ENCODE results near the gene ENTHD1. TPM values are rescaled to one million over a fixed set of nuclear protein-coding genes. Genes with fewer than 3 reads are reported as not detected.

ENTHD1 gene
- total and polyA plus RNA-seq, 10 of the 15 experiments (the other 5 are each of a cell fraction or from before 2014, with no cell fraction given) = 0.09 to 0.52 (median 0.21) TPM; not detected in 1

DNA sequence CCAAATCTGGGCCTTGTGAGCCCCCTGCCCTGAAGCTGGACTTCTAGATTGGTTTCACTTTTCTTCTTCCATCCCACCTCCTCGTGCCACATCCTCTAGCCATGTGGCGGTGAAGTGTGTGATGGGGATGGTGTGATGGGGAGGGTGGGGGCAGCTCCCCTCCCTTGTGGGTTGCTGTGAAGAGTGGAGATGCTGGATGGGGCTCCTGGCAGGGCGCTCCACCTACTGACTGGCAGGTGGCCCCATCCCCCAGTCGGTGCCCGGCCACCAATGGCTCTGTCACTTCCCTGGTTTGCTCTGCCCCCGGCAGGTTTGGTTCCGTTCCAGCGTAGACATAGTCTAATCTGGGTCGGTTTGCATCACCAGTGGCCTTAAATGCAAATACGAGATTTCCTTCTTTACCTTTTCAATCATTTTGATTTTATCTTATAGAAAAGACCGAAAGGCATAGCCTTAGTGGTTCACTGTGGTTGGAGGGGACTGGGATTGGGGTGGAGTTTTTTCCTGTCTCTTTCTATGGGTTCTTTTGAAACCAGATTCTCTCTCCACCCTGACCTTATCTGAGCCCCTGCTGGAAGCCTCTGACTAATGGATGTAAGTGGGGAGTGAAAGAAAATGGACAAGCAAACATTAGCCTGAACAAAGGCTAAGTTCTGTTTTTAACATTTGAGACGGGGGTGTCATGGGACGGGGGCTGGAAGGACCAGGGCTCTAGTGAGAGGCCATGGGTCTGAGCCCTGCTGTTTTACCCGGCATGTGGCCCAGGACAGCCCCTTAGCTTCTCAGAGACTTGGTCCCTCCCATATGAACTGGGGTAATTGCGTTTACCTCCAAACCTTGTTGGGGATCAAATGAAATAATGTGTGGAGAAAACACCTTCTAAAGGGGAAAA, 173.8 kb downstream of the ENTHD1 start:
- in situ Hi-C loops (cut with MboI) = no loop called here
- no peak overlapping the region for H3K9ac ChIP-seq (ENCODE audit: control insufficient read depth, insufficient read depth, low read length)
- no peak overlapping the region for H2AFZ ChIP-seq (ENCODE audit: control insufficient read depth, low read depth, low read length)
- H3K9me3 ChIP-seq (replicated peaks; ENCODE audit: control insufficient read depth, insufficient read depth, low read length) = peaks cover 4% of the 10 kb centered on the region; the same call in 1 of the 3 replicates
- no peak overlapping the region for H3K4me3 ChIP-seq
- CTCF ChIA-PET = no interaction called here
- intact Hi-C loops (cut with micrococcal nuclease; ENCODE audit: unreplicated experiment) = no loop called here
- H3K36me3 ChIP-seq (ENCODE audit: control insufficient read depth in 2 of 2, insufficient read depth in 2 of 2, low read length in 1 of 2) = no peaks in the 10 kb centered on the region
- no TSS peak for BruUV-seq (replicated peaks)
- no peak overlapping the region for H3K27ac ChIP-seq (ENCODE audit: control insufficient read depth, insufficient read depth)
- H3K27me3 ChIP-seq (replicated peaks in 1 of 2; ENCODE audit: control insufficient read depth in 2 of 2, insufficient read depth in 2 of 2, low read length in 1 of 2) = no peaks in the 10 kb centered on the region
- ATAC-seq (no peak), FAIRE-seq (no peak), DNase-seq (ENCODE audit: low read depth, low spot score) (no peak)
- WGBS (ENCODE audit: insufficient coverage, insufficient replicate concordance, low lambda C conversion rate, missing lambda C conversion rate) = 38% methylated on average over 15 of the region's 15 CpGs
- H3K79me2 ChIP-seq (ENCODE audit: control insufficient read depth, insufficient read depth, low read length) = no peaks in the 10 kb centered on the region
- POLR2A ChIA-PET = no interaction called here
- H4K20me1 ChIP-seq (ENCODE audit: control insufficient read depth, insufficient read depth) = no peaks in the 10 kb centered on the region
- no peaks in the 10 kb centered on the region for H3K4me1 ChIP-seq (ENCODE audit: control insufficient read depth, insufficient read depth, low read length)
- SMC1A ChIA-PET (ENCODE audit: uncharacterized antibody, unreplicated experiment) = no interaction called here
- RAD21 ChIA-PET (ENCODE audit: unreplicated experiment) = no interaction called here
- no peak overlapping the region for H3K4me2 ChIP-seq (ENCODE audit: control insufficient read depth, insufficient read depth)
- no peak for TF ChIP-seq PAX5 (IDR thresholded peaks at IDR 0.05; ENCODE audit: borderline replicate concordance, low read depth, low read length)
- TF ChIP-seq, protein P1, sequence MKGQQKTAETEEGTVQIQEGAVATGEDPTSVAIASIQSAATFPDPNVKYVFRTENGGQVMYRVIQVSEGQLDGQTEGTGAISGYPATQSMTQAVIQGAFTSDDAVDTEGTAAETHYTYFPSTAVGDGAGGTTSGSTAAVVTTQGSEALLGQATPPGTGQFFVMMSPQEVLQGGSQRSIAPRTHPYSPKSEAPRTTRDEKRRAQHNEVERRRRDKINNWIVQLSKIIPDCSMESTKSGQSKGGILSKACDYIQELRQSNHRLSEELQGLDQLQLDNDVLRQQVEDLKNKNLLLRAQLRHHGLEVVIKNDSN (IDR thresholded peaks at IDR 0.05; ENCODE audit: borderline replicate concordance, extremely low read length, insufficient read depth, low read depth, low read length) = no peak
- TF ChIP-seq, protein P2, sequence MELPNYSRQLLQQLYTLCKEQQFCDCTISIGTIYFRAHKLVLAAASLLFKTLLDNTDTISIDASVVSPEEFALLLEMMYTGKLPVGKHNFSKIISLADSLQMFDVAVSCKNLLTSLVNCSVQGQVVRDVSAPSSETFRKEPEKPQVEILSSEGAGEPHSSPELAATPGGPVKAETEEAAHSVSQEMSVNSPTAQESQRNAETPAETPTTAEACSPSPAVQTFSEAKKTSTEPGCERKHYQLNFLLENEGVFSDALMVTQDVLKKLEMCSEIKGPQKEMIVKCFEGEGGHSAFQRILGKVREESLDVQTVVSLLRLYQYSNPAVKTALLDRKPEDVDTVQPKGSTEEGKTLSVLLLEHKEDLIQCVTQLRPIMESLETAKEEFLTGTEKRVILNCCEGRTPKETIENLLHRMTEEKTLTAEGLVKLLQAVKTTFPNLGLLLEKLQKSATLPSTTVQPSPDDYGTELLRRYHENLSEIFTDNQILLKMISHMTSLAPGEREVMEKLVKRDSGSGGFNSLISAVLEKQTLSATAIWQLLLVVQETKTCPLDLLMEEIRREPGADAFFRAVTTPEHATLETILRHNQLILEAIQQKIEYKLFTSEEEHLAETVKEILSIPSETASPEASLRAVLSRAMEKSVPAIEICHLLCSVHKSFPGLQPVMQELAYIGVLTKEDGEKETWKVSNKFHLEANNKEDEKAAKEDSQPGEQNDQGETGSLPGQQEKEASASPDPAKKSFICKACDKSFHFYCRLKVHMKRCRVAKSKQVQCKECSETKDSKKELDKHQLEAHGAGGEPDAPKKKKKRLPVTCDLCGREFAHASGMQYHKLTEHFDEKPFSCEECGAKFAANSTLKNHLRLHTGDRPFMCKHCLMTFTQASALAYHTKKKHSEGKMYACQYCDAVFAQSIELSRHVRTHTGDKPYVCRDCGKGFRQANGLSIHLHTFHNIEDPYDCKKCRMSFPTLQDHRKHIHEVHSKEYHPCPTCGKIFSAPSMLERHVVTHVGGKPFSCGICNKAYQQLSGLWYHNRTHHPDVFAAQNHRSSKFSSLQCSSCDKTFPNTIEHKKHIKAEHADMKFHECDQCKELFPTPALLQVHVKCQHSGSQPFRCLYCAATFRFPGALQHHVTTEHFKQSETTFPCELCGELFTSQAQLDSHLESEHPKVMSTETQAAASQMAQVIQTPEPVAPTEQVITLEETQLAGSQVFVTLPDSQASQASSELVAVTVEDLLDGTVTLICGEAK (IDR thresholded peaks at IDR 0.05; ENCODE audit: borderline replicate concordance) = no peak
- TF ChIP-seq NRF1 (conservative IDR thresholded peaks at IDR 0.05; ENCODE audit: low read depth, low read length) = no peak
- no peak for TF ChIP-seq ZZZ3 (IDR thresholded peaks at IDR 0.05; ENCODE audit: control insufficient read depth, insufficient read length, low read depth)
- TF ChIP-seq, protein P3, sequence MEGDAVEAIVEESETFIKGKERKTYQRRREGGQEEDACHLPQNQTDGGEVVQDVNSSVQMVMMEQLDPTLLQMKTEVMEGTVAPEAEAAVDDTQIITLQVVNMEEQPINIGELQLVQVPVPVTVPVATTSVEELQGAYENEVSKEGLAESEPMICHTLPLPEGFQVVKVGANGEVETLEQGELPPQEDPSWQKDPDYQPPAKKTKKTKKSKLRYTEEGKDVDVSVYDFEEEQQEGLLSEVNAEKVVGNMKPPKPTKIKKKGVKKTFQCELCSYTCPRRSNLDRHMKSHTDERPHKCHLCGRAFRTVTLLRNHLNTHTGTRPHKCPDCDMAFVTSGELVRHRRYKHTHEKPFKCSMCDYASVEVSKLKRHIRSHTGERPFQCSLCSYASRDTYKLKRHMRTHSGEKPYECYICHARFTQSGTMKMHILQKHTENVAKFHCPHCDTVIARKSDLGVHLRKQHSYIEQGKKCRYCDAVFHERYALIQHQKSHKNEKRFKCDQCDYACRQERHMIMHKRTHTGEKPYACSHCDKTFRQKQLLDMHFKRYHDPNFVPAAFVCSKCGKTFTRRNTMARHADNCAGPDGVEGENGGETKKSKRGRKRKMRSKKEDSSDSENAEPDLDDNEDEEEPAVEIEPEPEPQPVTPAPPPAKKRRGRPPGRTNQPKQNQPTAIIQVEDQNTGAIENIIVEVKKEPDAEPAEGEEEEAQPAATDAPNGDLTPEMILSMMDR (IDR thresholded peaks at IDR 0.05 in 2 of 3, conservative IDR thresholded peaks at IDR 0.05 in 1 of 3; ENCODE audit: control insufficient read depth in 2 of 3, extremely low read depth in 1 of 3, insufficient read depth in 1 of 3, low read depth in 3 of 3, low read length in 3 of 3) = no peak
- TF ChIP-seq SIX5 (IDR thresholded peaks at IDR 0.05; ENCODE audit: low read depth, low read length, severe bottlenecking) = no peak
- TF ChIP-seq ZNF384 (IDR thresholded peaks at IDR 0.05; ENCODE audit: borderline replicate concordance, low read depth, low read length) = no peak
- TF ChIP-seq KAT2A (conservative IDR thresholded peaks at IDR 0.05; ENCODE audit: control insufficient read depth, low read depth, low read length) = no peak
- no peak for TF ChIP-seq IKZF1 (conservative IDR thresholded peaks at IDR 0.05)
- TF ChIP-seq SMARCA5 (IDR thresholded peaks at IDR 0.05) = no peak
- TF ChIP-seq, protein P4, sequence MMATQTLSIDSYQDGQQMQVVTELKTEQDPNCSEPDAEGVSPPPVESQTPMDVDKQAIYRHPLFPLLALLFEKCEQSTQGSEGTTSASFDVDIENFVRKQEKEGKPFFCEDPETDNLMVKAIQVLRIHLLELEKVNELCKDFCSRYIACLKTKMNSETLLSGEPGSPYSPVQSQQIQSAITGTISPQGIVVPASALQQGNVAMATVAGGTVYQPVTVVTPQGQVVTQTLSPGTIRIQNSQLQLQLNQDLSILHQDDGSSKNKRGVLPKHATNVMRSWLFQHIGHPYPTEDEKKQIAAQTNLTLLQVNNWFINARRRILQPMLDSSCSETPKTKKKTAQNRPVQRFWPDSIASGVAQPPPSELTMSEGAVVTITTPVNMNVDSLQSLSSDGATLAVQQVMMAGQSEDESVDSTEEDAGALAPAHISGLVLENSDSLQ (IDR thresholded peaks at IDR 0.05) = no peak
- TF ChIP-seq ASH2L (IDR thresholded peaks at IDR 0.05; ENCODE audit: borderline replicate concordance, low read depth) = no peak
- TF ChIP-seq LARP7 (IDR thresholded peaks at IDR 0.05) = no peak

Measured in GM12878 (cell line).